ENCODE results near the gene PGAM1. TPM values are rescaled to one million over a fixed set of nuclear protein-coding genes. Genes with fewer than 3 reads are reported as not detected.
"Not testable (repeated sequence)": the region's sequence is repeated elsewhere in the genome, so short reads cannot be mapped to it uniquely, and the experiment has no call there.

PGAM1 gene
- total RNA-seq, 3 donors from 2014 or later, result 1,128 to 1,173 (median 1,167) TPM

- Mint-ChIP-seq H3K4me1 (ENCODE audit: low read depth) (peaks cover 5% of the 10 kb centered on the region), H3K27me3 (ENCODE audit: low read depth) (no peaks in the 10 kb centered on the region), H3K4me3 (peak within 1 kb of the TSS; percentile 97), H3K9me3 (no peaks in the 10 kb centered on the region), H3K36me3 (ENCODE audit: insufficient read depth) (peaks cover 8% of the 10 kb centered on the region)
- DNase-seq (peak; percentile 70), ATAC-seq (peak; percentile 97 to 98)
Observed at GRCh38 chr10:97400665-97401454, 25.1 kb upstream of the PGAM1 start, which contains the start of gene RRP12. Gene RRP12, minus strand, starts transcription at chr10:97401340. Its CDS starts 109 bp downstream, at chr10:97401231.

DNA sequence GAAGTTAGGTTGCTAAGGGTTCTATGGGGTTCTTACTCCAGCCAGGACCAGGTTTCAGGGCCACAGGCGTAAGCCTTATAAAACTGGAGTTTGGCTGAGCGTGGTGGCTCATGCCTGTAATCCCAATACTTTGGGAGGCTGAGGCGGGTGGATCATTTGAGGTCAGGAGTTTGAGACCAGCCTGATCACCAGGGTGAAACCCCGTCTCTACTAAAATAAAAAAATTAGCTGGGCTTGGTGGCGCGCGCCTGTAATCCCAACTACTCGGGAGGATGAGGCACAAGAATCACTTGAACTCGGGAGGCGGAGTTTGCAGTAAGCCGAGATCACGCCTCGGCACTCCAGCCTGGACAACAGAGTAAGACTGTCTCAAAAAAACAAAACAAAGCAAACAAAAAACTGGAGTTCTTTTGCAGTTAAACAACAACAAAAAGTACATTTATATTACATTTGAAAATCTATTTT, 24.5 kb upstream of the PGAM1 start:
- H3K9me3 Mint-ChIP-seq, result no peaks in the 10 kb centered on the region
- no peak for ATAC-seq
- H3K27me3 Mint-ChIP-seq (ENCODE audit: low read depth), result no peaks in the 10 kb centered on the region
- DNase-seq, result no peak
- peak overlapping the region; percentile 97 for H3K4me3 Mint-ChIP-seq
- peaks cover 2% of the 10 kb centered on the region for H3K36me3 Mint-ChIP-seq (ENCODE audit: insufficient read depth)
- peaks cover 5% of the 10 kb centered on the region for H3K4me1 Mint-ChIP-seq (ENCODE audit: low read depth)

GRCh38 chr10:97404044-97404443, 21.9 kb upstream of the PGAM1 start:
- no peaks in the 10 kb centered on the region for H3K36me3 Mint-ChIP-seq (ENCODE audit: insufficient read depth)
- no peak for ATAC-seq
- no peaks in the 10 kb centered on the region for H3K9me3 Mint-ChIP-seq
- H3K4me1 Mint-ChIP-seq (ENCODE audit: low read depth), result peaks cover 11% of the 10 kb centered on the region
- no peaks in the 10 kb centered on the region for H3K27me3 Mint-ChIP-seq (ENCODE audit: low read depth)
- H3K4me3 Mint-ChIP-seq, result no peak overlapping the region
- no peak for DNase-seq

DNA sequence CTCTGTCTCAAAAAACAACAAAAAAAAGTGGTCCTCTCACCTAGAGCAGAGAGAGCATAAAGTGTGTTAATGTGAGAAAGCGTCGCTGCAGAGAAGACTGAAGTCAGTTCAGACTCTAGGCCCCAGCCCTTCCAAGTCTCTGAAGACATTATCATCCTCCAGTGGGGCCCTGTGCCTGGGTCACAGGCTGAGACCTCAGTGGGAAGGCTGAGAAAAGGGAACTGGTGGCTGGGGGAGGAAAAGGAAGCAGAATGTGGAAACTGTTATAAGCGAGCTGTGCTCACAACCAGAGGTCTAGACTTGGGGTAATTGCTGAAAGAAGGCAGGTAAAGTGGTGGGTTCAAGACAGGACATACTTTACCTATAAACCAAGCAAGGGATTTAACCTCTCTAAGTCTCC, 19.9 kb upstream of the PGAM1 start:
- H3K4me3 Mint-ChIP-seq, result no peak overlapping the region
- ATAC-seq (no peak), DNase-seq (no peak)
- no peaks in the 10 kb centered on the region for H3K27me3 Mint-ChIP-seq (ENCODE audit: low read depth)
- H3K4me1 Mint-ChIP-seq (ENCODE audit: low read depth), result peaks cover 11% of the 10 kb centered on the region
- H3K36me3 Mint-ChIP-seq (ENCODE audit: insufficient read depth), result no peaks in the 10 kb centered on the region
- H3K9me3 Mint-ChIP-seq, result no peaks in the 10 kb centered on the region

DNA sequence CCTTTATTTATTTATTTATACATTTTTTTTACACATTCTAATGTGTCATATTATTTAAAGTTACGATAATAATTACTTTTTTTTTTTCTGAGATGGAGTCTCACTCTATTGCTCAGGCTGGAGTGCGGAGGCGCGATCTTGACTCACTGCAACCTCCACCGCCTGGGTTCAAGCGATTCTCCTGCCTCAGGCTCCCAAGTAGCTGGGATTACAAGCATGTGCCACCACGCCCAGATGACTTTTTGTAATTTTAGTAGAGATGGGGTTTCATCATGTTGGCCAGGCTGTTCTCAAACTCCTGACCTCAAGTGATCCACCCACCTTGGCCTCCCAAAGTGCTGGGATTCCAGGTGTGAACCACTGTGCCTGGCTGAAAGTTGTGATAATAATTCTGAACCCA, 19.5 kb upstream of the PGAM1 start:
- not testable (repeated sequence) for H3K36me3 Mint-ChIP-seq (ENCODE audit: insufficient read depth); DNase-seq; H3K4me1 Mint-ChIP-seq (ENCODE audit: low read depth); H3K4me3 Mint-ChIP-seq; H3K9me3 Mint-ChIP-seq; ATAC-seq; H3K27me3 Mint-ChIP-seq (ENCODE audit: low read depth)

DNA sequence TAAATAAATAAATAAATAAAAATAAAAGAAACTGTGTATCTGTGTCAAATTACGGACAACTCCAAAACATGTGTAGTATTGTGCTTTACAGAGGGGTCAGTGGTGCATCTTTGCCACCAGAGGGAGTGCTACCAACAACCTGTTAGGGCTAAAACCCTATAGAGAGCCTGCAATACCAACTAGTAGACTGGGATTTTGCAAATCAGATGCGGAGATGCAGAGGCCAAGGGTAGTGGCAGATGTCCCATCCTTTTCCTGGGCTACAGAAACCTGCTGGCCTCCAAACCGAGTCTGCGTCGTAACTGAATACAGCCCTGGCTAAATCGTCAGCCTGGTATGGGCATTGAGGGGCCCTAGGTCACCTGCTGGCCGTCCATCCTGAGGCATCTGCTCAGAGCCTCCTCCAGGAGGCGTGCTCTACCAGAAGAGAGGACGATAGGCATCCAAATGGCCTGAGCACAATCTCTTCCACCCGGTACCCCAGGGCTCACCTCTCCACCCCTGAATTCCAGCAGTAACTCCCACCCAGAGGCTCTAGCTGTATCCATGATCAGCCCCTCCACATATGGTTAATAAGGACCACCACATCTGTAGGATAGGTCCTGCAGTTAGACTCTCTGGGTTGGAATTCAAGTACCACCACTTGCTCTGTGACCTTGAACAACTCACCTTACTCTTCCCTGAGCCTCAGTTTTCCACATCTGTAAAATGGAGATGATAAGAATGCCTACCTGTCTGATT, 18.6 kb upstream of the PGAM1 start:
- Mint-ChIP-seq H3K27me3 (ENCODE audit: low read depth) (no peaks in the 10 kb centered on the region), H3K9me3 (no peaks in the 10 kb centered on the region), H3K36me3 (ENCODE audit: insufficient read depth) (no peaks in the 10 kb centered on the region), H3K4me3 (peak overlapping the region; percentile 49), H3K4me1 (ENCODE audit: low read depth) (peaks cover 6% of the 10 kb centered on the region)
- peak; percentile 50 for DNase-seq
- ATAC-seq, result peak; percentile 97 to 98

- no peaks in the 10 kb centered on the region for H3K36me3 Mint-ChIP-seq (ENCODE audit: insufficient read depth)
- H3K27me3 Mint-ChIP-seq (ENCODE audit: low read depth), result no peaks in the 10 kb centered on the region
- H3K4me1 Mint-ChIP-seq (ENCODE audit: low read depth), result peaks cover 11% of the 10 kb centered on the region
- ATAC-seq, result no peak
- DNase-seq, result no peak
- no peaks in the 10 kb centered on the region for H3K9me3 Mint-ChIP-seq
- H3K4me3 Mint-ChIP-seq, result no peak overlapping the region
Observed at GRCh38 chr10:97407952-97408248, 18.1 kb upstream of the PGAM1 start.

- ATAC-seq, result no peak
- Mint-ChIP-seq H3K36me3 (ENCODE audit: insufficient read depth) (no peaks in the 10 kb centered on the region), H3K9me3 (no peaks in the 10 kb centered on the region), H3K4me1 (ENCODE audit: low read depth) (peaks cover 16% of the 10 kb centered on the region), H3K27me3 (ENCODE audit: low read depth) (no peaks in the 10 kb centered on the region), H3K4me3 (no peak overlapping the region)
- DNase-seq, result no peak
Observed at GRCh38 chr10:97408496-97408992, 17.4 kb upstream of the PGAM1 start.

- Mint-ChIP-seq H3K4me1 (ENCODE audit: low read depth) (peaks cover 41% of the 10 kb centered on the region), H3K27me3 (ENCODE audit: low read depth) (no peaks in the 10 kb centered on the region), H3K4me3 (no peak overlapping the region), H3K36me3 (ENCODE audit: insufficient read depth) (no peaks in the 10 kb centered on the region), H3K9me3 (no peaks in the 10 kb centered on the region)
- no peak for ATAC-seq
- DNase-seq, result no peak
Observed at GRCh38 chr10:97411406-97411805, 14.6 kb upstream of the PGAM1 start.

GRCh38 chr10:97412891-97413304, 13.1 kb upstream of the PGAM1 start:
- ATAC-seq (peak; percentile 77 to 80), DNase-seq (no peak)
- Mint-ChIP-seq H3K4me3 (peak overlapping the region; percentile 33), H3K4me1 (ENCODE audit: low read depth) (peaks cover 47% of the 10 kb centered on the region), H3K36me3 (ENCODE audit: insufficient read depth) (no peaks in the 10 kb centered on the region), H3K9me3 (no peaks in the 10 kb centered on the region), H3K27me3 (ENCODE audit: low read depth) (no peaks in the 10 kb centered on the region)

GRCh38 chr10:97416565-97416964, 9.4 kb upstream of the PGAM1 start:
- Mint-ChIP-seq H3K36me3 (ENCODE audit: insufficient read depth) (no peaks in the 10 kb centered on the region), H3K4me3 (peak overlapping the region; percentile 11), H3K4me1 (ENCODE audit: low read depth) (peaks cover 71% of the 10 kb centered on the region), H3K27me3 (ENCODE audit: low read depth) (no peaks in the 10 kb centered on the region), H3K9me3 (no peaks in the 10 kb centered on the region)
- no peak for DNase-seq
- no peak for ATAC-seq

DNA sequence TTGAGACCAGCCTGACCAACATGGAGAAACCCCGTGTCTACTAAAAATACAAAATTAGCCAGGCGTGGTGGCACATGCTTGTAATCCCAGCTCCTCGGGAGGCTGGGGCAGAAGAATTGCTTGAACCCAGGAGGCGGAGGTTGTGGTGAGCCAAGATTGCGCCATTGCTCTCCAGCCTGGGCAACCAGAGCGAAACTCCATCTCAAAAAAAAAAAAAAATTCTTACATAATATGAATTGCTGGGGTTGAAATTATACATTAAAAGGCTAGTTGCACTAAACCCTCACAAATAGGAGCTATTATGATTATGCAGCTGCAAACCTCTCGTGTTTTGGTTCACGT, 2.3 kb upstream of the PGAM1 start:
- DNase-seq; H3K9me3 Mint-ChIP-seq; H3K27me3 Mint-ChIP-seq (ENCODE audit: low read depth); H3K4me3 Mint-ChIP-seq; ATAC-seq: not testable (repeated sequence)
- Mint-ChIP-seq H3K4me1 (ENCODE audit: low read depth) (peaks cover 47% of the 10 kb centered on the region), H3K36me3 (ENCODE audit: insufficient read depth) (peaks cover 17% of the 10 kb centered on the region)

- ATAC-seq, result no peak
Observed at GRCh38 chr10:97426776-97427570, 982 bp downstream of the PGAM1 start.

DNA sequence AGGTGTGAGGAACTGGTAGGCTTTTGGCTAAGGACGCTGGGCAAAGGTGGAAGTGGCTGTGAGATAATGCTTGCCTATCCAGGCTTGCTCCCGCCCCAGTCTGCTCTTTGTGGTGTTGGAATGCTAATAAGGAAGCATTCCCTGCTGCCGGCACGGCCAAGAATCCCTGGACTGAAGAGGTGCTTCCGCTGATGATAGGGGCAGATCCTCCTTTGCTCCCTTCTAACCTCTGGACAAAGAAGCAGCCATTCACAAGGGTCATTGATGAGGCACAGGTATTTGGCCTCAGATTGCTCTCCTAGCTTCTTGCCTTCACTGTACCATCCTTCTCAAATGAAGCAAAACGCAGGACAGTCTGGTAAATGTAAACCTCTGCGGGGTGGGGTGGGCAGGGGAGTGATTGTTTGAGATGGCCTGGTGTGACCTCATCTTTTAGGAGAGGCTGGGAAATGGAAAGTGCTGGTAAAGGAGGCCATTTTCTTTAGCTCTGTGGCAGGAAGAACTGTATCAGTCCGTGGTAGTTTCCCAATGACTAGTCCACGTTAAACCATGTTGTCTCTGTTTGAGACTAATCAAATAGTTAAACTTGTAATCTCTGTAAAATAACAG, 1.7 kb downstream of the PGAM1 start:
- DNase-seq (no peak), ATAC-seq (peak; percentile 23 to 27)
- H3K4me3 Mint-ChIP-seq, result peak overlapping the region; percentile 94
- H3K36me3 Mint-ChIP-seq (ENCODE audit: insufficient read depth), result peaks cover 36% of the 10 kb centered on the region
- no peaks in the 10 kb centered on the region for H3K27me3 Mint-ChIP-seq (ENCODE audit: low read depth)
- peaks cover 40% of the 10 kb centered on the region for H3K4me1 Mint-ChIP-seq (ENCODE audit: low read depth)
- H3K9me3 Mint-ChIP-seq, result no peaks in the 10 kb centered on the region

More at GRCh38 chr10:97426776-97427570, 982 bp downstream of the PGAM1 start:
- Mint-ChIP-seq H3K27me3 (ENCODE audit: low read depth) (no peaks in the 10 kb centered on the region), H3K4me3 (peak overlapping the region; percentile 94), H3K9me3 (no peaks in the 10 kb centered on the region), H3K4me1 (ENCODE audit: low read depth) (peaks cover 40% of the 10 kb centered on the region), H3K36me3 (ENCODE audit: insufficient read depth) (peaks cover 34% of the 10 kb centered on the region)
- DNase-seq, result no peak
